ENCODE measurements around the gene MRPL53. TPM values are rescaled to one million over a fixed set of nuclear protein-coding genes. Genes with fewer than 3 reads are reported as not detected.

Gene MRPL53
- total and polyA plus RNA-seq, 2 of the 13 experiments (the other 11 are each of a cell fraction or from before 2014, with no cell fraction given) = 34.3 to 51.9 TPM

DNA sequence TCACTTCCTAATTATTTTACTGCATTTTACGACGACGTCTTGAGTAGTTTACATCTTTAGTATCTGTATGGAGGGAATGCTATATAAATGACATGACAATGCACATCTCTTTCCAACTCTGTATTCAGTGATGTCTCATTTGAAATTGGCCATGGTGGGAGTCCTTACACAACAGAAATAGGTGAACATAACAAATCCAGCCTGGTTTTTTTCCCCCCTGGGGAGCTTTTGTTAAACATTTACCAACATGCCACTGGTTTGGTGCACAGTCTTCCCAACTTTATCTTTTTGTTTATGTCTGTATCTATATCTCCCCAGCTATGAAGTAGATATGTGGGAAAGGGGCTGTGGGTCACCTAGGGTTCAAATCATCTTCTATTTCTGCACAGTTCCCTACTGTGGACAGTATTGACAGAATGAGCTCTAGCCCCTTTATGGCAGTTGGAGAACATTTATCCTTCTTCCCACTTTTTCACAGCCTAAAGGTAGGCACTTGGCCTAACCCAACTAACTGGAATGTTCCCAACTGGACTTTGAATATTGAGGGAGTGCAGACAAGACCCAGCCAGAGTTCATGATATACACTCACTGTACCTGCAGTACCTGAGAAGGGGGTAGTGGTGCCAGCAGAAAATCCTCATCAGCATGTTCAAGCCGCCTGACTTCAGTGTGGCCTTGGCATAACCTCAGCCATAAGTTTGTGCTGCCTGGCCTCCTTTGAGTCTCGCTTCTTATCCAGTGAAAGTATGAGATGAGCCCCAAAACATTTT is 25.1 kb downstream of the MRPL53 start (continued):
- TF ChIP-seq, protein P1, sequence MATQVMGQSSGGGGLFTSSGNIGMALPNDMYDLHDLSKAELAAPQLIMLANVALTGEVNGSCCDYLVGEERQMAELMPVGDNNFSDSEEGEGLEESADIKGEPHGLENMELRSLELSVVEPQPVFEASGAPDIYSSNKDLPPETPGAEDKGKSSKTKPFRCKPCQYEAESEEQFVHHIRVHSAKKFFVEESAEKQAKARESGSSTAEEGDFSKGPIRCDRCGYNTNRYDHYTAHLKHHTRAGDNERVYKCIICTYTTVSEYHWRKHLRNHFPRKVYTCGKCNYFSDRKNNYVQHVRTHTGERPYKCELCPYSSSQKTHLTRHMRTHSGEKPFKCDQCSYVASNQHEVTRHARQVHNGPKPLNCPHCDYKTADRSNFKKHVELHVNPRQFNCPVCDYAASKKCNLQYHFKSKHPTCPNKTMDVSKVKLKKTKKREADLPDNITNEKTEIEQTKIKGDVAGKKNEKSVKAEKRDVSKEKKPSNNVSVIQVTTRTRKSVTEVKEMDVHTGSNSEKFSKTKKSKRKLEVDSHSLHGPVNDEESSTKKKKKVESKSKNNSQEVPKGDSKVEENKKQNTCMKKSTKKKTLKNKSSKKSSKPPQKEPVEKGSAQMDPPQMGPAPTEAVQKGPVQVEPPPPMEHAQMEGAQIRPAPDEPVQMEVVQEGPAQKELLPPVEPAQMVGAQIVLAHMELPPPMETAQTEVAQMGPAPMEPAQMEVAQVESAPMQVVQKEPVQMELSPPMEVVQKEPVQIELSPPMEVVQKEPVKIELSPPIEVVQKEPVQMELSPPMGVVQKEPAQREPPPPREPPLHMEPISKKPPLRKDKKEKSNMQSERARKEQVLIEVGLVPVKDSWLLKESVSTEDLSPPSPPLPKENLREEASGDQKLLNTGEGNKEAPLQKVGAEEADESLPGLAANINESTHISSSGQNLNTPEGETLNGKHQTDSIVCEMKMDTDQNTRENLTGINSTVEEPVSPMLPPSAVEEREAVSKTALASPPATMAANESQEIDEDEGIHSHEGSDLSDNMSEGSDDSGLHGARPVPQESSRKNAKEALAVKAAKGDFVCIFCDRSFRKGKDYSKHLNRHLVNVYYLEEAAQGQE (IDR thresholded peaks at IDR 0.05; ENCODE audit: borderline replicate concordance in 1 of 2, low read depth in 1 of 2, low read length in 2 of 2) = no peak
- no peak for TF ChIP-seq ZNF672 (CRISPR knock-in tag; IDR thresholded peaks at IDR 0.05)
- TF ChIP-seq, protein P2, sequence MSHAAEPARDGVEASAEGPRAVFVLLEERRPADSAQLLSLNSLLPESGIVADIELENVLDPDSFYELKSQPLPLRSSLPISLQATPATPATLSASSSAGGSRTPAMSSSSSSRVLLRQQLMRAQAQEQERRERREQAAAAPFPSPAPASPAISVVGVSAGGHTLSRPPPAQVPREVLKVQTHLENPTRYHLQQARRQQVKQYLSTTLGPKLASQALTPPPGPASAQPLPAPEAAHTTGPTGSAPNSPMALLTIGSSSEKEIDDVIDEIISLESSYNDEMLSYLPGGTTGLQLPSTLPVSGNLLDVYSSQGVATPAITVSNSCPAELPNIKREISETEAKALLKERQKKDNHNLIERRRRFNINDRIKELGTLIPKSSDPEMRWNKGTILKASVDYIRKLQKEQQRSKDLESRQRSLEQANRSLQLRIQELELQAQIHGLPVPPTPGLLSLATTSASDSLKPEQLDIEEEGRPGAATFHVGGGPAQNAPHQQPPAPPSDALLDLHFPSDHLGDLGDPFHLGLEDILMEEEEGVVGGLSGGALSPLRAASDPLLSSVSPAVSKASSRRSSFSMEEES (CRISPR knock-in tag; IDR thresholded peaks at IDR 0.05) = 0 out of 2 replicates have a peak, but pooled peaks have one; percentile 21
- TF ChIP-seq, protein P3, sequence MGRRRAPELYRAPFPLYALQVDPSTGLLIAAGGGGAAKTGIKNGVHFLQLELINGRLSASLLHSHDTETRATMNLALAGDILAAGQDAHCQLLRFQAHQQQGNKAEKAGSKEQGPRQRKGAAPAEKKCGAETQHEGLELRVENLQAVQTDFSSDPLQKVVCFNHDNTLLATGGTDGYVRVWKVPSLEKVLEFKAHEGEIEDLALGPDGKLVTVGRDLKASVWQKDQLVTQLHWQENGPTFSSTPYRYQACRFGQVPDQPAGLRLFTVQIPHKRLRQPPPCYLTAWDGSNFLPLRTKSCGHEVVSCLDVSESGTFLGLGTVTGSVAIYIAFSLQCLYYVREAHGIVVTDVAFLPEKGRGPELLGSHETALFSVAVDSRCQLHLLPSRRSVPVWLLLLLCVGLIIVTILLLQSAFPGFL (CRISPR knock-in tag; IDR thresholded peaks at IDR 0.05) = no peak
- TF ChIP-seq MAFF (IDR thresholded peaks at IDR 0.05; ENCODE audit: low read depth, low read length) = no peak
- no peak for TF ChIP-seq ZBTB8A (CRISPR knock-in tag; IDR thresholded peaks at IDR 0.05; ENCODE audit: borderline replicate concordance, low read depth)
- TF ChIP-seq ZNF225 (CRISPR knock-in tag; IDR thresholded peaks at IDR 0.05) = no peak
- TF ChIP-seq, protein P4, sequence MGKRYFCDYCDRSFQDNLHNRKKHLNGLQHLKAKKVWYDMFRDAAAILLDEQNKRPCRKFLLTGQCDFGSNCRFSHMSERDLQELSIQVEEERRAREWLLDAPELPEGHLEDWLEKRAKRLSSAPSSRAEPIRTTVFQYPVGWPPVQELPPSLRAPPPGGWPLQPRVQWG (CRISPR knock-in tag; IDR thresholded peaks at IDR 0.05; ENCODE audit: borderline replicate concordance, low read depth) = no peak
- TF ChIP-seq, protein P5, sequence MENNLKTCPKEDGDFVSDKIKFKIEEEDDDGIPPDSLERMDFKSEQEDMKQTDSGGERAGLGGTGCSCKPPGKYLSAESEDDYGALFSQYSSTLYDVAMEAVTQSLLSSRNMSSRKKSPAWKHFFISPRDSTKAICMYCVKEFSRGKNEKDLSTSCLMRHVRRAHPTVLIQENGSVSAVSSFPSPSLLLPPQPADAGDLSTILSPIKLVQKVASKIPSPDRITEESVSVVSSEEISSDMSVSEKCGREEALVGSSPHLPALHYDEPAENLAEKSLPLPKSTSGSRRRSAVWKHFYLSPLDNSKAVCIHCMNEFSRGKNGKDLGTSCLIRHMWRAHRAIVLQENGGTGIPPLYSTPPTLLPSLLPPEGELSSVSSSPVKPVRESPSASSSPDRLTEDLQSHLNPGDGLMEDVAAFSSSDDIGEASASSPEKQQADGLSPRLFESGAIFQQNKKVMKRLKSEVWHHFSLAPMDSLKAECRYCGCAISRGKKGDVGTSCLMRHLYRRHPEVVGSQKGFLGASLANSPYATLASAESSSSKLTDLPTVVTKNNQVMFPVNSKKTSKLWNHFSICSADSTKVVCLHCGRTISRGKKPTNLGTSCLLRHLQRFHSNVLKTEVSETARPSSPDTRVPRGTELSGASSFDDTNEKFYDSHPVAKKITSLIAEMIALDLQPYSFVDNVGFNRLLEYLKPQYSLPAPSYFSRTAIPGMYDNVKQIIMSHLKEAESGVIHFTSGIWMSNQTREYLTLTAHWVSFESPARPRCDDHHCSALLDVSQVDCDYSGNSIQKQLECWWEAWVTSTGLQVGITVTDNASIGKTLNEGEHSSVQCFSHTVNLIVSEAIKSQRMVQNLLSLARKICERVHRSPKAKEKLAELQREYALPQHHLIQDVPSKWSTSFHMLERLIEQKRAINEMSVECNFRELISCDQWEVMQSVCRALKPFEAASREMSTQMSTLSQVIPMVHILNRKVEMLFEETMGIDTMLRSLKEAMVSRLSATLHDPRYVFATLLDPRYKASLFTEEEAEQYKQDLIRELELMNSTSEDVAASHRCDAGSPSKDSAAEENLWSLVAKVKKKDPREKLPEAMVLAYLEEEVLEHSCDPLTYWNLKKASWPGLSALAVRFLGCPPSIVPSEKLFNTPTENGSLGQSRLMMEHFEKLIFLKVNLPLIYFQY (CRISPR knock-in tag; IDR thresholded peaks at IDR 0.05; ENCODE audit: borderline replicate concordance) = no peak
- TF ChIP-seq, protein P6, sequence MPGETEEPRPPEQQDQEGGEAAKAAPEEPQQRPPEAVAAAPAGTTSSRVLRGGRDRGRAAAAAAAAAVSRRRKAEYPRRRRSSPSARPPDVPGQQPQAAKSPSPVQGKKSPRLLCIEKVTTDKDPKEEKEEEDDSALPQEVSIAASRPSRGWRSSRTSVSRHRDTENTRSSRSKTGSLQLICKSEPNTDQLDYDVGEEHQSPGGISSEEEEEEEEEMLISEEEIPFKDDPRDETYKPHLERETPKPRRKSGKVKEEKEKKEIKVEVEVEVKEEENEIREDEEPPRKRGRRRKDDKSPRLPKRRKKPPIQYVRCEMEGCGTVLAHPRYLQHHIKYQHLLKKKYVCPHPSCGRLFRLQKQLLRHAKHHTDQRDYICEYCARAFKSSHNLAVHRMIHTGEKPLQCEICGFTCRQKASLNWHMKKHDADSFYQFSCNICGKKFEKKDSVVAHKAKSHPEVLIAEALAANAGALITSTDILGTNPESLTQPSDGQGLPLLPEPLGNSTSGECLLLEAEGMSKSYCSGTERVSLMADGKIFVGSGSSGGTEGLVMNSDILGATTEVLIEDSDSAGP (CRISPR knock-in tag; IDR thresholded peaks at IDR 0.05; ENCODE audit: borderline replicate concordance) = no peak
- TF ChIP-seq SP2 (CRISPR knock-in tag; IDR thresholded peaks at IDR 0.05) = peak; percentile 30; the same call in 1 of the 2 replicates
- TF ChIP-seq ZNF598 (CRISPR knock-in tag; IDR thresholded peaks at IDR 0.05; ENCODE audit: borderline replicate concordance) = no peak
- peak; percentile 77 for TF ChIP-seq PHF21A (CRISPR knock-in tag; IDR thresholded peaks at IDR 0.05)
- TF ChIP-seq ZNF557 (CRISPR knock-in tag; IDR thresholded peaks at IDR 0.05) = no peak
- no peak for TF ChIP-seq ZNF274 (CRISPR knock-in tag; IDR thresholded peaks at IDR 0.05)
- no peak for TF ChIP-seq ZNF329 (CRISPR knock-in tag; IDR thresholded peaks at IDR 0.05; ENCODE audit: low read depth)

Data from HepG2 (cell line).